ENCODE data around the gene HEPACAM. TPM values are rescaled to one million over a fixed set of nuclear protein-coding genes. Genes with fewer than 3 reads are reported as not detected.

Gene HEPACAM
- total RNA-seq, 1 experiment from 2014 or later: 0.11 TPM

DNA sequence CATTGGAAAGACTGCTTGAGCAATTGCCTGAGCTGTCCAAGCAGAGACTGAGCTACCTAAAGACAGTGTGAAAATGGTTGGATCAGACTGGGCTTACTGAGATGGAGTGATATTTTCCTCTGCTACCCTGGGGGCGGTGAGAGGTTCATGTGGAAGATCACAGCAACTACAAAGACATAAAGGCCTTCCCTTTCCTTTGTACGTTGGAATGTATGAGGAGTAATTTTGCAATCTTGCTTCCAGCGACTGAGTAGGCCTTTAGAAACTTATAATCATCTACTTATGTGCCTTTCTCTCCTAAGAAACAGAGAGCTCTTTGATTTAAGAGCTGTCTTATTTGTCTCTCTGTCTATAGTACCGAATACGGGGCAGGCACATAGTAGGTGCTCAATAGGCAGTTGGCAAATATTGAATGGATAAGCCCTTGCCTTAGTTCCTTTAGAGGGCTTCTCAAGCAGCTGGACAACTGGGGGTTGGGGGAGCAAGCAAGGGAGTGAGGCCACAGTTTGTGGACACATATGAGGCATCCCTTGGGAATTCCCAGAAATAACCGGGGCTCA lies 2.4 kb upstream of the HEPACAM start:
- ChIA-PET POLR2A (ENCODE audit: unreplicated experiment) (no interaction called here), CTCF (no interaction called here)
- no TSS peak for BruUV-seq (replicated peaks)
- Histone ChIP-seq H3K9me2 (replicated peaks; ENCODE audit: low read length) (no peaks in the 10 kb centered on the region), H3K9me3 (ENCODE audit: low read length) (no peaks in the 10 kb centered on the region), H3K9ac (ENCODE audit: low read length) (no peak overlapping the region), H3K4me1 (ENCODE audit: insufficient read depth, low read length) (peaks cover 7% of the 10 kb centered on the region; the same call in 1 of the 2 replicates), H3K79me2 (ENCODE audit: low read length) (no peaks in the 10 kb centered on the region), H3K4me2 (ENCODE audit: low read length) (no peak overlapping the region), H4K20me1 (ENCODE audit: low read length) (no peaks in the 10 kb centered on the region), H3F3A (ENCODE audit: low read length, unreplicated experiment) (no peaks in the 10 kb centered on the region), H3K27ac (ENCODE audit: low read length) (no peak overlapping the region), H2AFZ (ENCODE audit: low read length) (no peak overlapping the region), H3K27me3 (ENCODE audit: low read length) (no peaks in the 10 kb centered on the region), H3K4me3 (ENCODE audit: low read length) (no peak overlapping the region), H3K36me3 (ENCODE audit: low read depth, low read length) (no peaks in the 10 kb centered on the region)
- intact Hi-C loops (cut with micrococcal nuclease): no loop called here
- TF ChIP-seq, protein P1, sequence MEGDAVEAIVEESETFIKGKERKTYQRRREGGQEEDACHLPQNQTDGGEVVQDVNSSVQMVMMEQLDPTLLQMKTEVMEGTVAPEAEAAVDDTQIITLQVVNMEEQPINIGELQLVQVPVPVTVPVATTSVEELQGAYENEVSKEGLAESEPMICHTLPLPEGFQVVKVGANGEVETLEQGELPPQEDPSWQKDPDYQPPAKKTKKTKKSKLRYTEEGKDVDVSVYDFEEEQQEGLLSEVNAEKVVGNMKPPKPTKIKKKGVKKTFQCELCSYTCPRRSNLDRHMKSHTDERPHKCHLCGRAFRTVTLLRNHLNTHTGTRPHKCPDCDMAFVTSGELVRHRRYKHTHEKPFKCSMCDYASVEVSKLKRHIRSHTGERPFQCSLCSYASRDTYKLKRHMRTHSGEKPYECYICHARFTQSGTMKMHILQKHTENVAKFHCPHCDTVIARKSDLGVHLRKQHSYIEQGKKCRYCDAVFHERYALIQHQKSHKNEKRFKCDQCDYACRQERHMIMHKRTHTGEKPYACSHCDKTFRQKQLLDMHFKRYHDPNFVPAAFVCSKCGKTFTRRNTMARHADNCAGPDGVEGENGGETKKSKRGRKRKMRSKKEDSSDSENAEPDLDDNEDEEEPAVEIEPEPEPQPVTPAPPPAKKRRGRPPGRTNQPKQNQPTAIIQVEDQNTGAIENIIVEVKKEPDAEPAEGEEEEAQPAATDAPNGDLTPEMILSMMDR (conservative IDR thresholded peaks at IDR 0.05; ENCODE audit: low read depth, low read length): no peak
- TF ChIP-seq EZH2 (IDR thresholded peaks at IDR 0.05; ENCODE audit: low read length, unreplicated experiment) (no peak), EZH2phosphoT487 (IDR thresholded peaks at IDR 0.05; ENCODE audit: borderline replicate concordance, low read length) (no peak)
- DNase-seq (no peak), ATAC-seq (no peak)

DNA sequence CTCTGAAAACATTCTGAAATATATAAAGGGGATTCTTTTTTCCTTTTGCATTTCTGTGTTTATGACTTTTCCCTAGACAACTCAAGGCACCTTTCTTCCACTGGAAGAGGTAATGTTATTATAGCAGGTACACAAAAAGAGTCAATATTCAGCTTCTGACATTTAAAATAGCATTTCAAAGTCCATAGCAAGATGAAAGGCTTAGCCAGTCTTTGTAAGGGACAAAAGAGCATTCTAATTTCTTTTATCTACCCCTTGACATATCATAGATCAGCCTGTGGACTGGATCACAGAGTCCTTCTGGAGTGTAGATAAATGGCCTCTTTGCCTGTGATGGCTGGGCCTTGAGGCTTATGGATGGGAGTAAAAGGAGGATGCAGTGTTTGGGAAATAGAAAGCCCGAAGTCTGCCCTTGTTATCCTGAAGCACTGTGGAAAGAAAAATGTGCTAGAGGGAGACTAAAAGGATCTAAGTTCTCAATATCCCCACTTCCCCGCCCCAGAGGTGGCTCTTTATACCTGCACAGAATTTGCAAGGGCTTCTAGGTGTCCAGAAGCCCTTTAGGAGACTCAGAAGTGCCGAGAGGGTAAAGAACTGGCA lies 1.6 kb upstream of the HEPACAM start:
- Histone ChIP-seq H3F3A (ENCODE audit: low read length, unreplicated experiment) (no peaks in the 10 kb centered on the region), H3K9me2 (replicated peaks; ENCODE audit: low read length) (no peaks in the 10 kb centered on the region), H4K20me1 (ENCODE audit: low read length) (no peaks in the 10 kb centered on the region), H3K36me3 (ENCODE audit: low read depth, low read length) (no peaks in the 10 kb centered on the region), H2AFZ (ENCODE audit: low read length) (no peak overlapping the region), H3K4me1 (ENCODE audit: insufficient read depth, low read length) (peaks cover 7% of the 10 kb centered on the region; the same call in 1 of the 2 replicates), H3K4me2 (ENCODE audit: low read length) (no peak overlapping the region), H3K9me3 (ENCODE audit: low read length) (no peaks in the 10 kb centered on the region), H3K27me3 (ENCODE audit: low read length) (no peaks in the 10 kb centered on the region), H3K9ac (ENCODE audit: low read length) (no peak overlapping the region), H3K79me2 (ENCODE audit: low read length) (no peaks in the 10 kb centered on the region), H3K4me3 (ENCODE audit: low read length) (no peak overlapping the region), H3K27ac (ENCODE audit: low read length) (no peak overlapping the region)
- no peak for DNase-seq
- no TSS peak for BruUV-seq (replicated peaks)
- TF ChIP-seq, protein P1 (conservative IDR thresholded peaks at IDR 0.05; ENCODE audit: low read depth, low read length): no peak
- TF ChIP-seq EZH2 (IDR thresholded peaks at IDR 0.05; ENCODE audit: low read length, unreplicated experiment) (no peak), EZH2phosphoT487 (IDR thresholded peaks at IDR 0.05; ENCODE audit: borderline replicate concordance, low read length) (no peak)
- ChIA-PET CTCF (interaction anchor here (3.1 kb wide), 1 partner anchor 61 kb away, joined by 8 read pairs; no protein-coding TSS in a partner anchor), POLR2A (ENCODE audit: unreplicated experiment) (no interaction called here)
- intact Hi-C loops (cut with micrococcal nuclease): no loop called here
- no peak for ATAC-seq

Measured in PC-3 (cell line).